ENCODE data around the gene MYO7B.
A peak's percentile ranks its signal among the peaks of the same experiment; 100 is the strongest.
"Not testable (repeated sequence)": the region's sequence is repeated elsewhere in the genome, so short reads cannot be mapped to it uniquely, and the experiment has no call there.

MYO7B gene

DNA sequence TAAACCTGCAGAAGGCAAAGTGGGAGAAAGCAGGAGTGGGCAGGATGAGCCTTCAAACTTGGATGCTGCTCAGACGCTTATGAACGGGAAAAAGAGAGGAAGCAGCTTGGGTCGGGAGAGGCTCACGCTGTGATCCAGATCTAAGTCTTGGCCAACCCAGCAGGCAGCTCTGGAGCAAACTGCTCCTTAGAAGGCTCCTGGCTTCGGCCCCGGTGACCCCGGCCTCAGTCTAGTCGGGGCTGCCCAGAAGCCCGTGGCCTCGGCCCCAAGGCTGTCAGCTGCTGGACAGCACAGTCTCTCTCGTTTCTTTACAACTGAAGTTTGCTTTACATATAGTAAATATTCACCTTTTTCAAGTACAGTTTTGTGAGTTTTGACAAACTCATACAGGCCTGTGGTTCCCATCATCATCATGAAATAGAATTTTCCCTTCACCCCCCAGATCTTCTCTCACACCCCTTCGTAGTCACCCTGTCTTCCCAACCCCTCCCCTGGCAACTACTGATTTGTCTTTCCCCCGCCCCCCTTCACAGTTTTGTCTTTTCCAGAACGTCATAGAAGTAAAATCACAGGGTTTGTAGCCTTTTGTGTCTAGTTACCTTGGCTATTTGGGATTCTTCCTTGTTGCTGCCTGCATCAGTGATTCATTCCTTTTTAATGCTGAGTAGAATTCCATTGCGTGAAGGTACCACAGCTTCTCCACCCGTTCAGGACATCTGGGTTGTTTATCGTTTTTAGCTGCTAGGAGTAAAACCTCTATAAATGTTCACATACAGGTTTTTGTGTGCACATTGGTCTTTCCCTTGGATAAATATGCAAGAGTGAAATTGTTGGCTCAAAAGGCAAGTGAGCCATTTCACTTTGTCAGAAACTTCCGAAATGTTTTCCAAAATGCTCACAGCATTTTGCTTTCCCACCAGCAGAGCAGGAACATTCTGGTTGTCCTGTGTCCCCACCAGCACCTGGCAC, 35.1 kb downstream of the MYO7B start:
- DNase-seq (ENCODE audit: extremely low spot score, insufficient read length, low read depth) (no peak), FAIRE-seq (no peak)

DNA sequence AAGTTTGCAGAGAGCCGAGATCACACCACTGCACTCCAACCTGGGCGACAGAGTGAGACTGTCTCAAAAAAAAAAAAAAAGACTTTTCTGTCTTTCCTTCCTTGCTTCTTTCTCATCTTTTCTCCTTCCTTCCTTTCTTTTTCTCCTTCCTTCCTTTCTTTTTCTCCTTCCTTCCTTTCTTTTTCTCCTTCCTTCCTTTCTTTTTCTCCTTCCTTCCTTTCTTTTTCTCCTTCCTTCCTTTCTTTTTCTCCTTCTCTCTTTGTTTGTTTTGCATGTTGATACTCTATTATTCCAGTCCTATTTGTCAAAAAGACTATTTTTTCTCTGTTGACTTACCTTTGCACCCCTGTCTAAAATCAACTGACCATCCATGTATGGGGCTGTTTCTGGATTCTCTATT, 36.9 kb downstream of the MYO7B start:
- FAIRE-seq; DNase-seq (ENCODE audit: extremely low spot score, insufficient read length, low read depth): not testable (repeated sequence)

DNA sequence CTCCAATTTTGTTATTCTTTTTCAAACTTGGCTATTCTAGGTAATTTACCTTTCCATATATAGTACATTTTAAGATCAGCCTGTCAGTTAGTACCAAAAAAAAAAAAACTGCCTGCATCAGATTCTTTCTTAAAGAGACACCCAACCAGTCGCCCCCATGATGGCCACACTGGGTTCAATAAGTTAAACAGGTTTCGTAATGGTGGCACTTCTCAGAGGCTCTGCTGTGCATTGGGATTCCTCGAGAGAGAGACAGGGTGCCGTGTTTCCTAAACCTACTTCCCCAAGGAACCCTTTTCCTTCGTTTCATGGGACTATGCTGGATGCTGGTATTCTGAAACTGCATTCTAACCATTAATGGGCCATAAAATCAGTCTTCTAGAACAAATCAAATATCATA, 37.4 kb downstream of the MYO7B start:
- DNase-seq (ENCODE audit: extremely low spot score, insufficient read length, low read depth) (no peak), FAIRE-seq (no peak)

DNA sequence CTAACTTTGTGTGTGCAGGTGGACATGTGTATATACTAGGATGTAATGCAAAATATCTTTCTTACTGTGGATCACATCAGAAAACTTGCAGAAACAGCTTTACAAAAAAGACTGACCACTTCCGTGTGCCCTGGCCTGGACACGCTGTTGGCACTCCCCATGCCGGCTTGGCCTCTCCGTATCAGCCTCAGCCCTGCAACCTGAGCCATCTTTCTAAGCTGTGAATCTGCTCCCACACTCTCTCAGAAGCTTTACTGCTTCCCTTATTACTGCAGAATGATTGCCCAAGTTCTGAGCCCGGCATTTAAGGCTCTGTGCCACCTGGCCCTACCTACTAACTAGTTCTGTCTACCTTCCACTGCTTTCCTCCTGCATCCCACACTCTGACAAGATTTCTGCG, 37.8 kb downstream of the MYO7B start:
- DNase-seq (ENCODE audit: extremely low spot score, insufficient read length, low read depth) = no peak

DNA sequence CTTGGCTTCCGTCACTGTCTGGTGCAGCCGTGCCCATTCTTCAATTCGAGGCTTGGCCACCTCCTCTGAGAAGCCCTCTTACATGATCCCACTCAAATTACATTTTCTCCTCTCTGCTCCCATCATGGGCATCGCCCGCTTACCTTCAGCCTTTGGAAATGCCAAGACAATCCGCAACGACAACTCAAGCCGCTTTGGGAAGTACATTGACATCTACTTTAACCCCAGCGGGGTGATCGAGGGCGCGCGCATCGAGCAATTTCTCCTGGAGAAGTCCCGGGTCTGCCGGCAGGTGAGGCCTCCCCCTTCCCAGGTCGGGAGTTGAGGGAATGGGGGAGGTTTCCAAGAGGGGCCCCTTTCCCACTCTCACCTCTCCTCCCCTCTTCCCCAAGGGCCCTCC, 38.3 kb downstream of the MYO7B start:
- FAIRE-seq = no peak
- DNase-seq (ENCODE audit: extremely low spot score, insufficient read length, low read depth) = no peak

More for the DNA sequence above, 37.8 kb downstream of the MYO7B start:
- FAIRE-seq = no peak

DNA sequence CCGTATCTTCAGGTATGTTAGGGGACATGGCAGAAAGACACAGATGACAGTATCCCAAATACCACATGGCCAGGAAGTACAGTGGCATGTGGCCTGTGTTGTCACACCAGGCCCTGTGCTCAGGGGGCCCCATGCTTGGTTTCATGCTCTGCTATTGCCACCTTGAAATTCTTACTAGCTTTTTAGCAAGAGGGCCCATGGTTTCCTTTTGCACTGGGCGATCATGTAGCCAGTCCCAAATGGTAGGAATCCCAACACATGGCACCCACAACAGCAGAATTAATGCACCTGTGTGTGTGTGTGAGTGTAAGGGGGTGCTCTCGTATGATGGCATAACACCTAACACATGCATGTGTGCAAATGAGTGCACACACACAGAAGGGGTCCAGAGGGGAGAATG, 39.2 kb downstream of the MYO7B start:
- DNase-seq (ENCODE audit: extremely low spot score, insufficient read length, low read depth) (no peak), FAIRE-seq (no peak)

DNA sequence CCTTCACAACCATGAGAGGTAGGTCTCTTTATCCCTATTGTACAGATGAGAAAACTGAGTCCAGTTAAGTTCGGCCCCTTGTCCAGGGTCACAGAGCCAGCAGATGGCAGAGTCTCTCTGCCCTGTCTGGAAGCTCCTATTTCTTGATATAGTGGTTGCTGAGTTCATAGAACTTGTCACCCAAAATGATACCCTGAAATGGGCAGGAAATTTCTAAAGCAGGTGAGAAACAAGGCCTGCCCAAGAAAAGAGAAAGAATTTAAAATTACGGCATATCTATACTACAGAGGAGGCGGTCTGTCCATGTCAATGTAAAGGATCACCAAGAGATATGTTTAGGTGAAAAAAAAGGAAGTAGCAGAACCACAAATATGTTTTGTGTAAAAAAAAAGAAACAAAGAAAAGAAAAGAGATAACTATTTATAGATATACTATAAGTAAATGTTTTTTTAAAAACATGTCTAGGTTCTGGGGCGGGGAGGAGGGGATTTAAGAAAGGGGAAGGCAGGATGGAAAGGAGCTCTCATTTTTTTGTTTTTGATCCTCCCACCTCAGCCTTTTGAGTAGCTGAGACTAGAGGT, 39.8 kb downstream of the MYO7B start:
- FAIRE-seq = no peak
- DNase-seq (ENCODE audit: extremely low spot score, insufficient read length, low read depth) = no peak

DNA sequence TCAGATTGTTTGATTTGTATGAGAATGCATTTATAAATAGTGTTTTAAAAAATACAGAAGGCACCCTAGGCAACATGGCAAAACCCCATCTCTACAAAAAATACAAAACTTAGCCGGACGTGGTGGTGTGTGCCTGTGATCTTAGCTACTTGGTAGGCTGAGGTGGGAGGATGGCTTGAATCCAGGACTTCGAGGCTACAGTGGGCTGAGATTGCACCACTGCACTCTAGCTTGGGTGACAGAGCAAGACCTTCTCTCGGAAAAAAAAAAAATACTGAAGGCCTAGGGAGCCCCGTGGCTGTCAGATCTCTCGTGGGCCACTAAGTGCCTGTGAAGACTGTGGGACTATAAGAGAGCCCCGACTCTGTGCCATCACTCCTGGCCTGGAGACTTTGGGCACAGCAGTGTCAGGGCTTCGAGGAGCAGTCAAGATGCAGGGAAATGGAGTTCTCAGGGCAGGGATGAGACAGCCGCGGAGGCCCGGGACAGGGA, 40.5 kb downstream of the MYO7B start:
- no peak for FAIRE-seq
- no peak for DNase-seq (ENCODE audit: extremely low spot score, insufficient read length, low read depth)

DNA sequence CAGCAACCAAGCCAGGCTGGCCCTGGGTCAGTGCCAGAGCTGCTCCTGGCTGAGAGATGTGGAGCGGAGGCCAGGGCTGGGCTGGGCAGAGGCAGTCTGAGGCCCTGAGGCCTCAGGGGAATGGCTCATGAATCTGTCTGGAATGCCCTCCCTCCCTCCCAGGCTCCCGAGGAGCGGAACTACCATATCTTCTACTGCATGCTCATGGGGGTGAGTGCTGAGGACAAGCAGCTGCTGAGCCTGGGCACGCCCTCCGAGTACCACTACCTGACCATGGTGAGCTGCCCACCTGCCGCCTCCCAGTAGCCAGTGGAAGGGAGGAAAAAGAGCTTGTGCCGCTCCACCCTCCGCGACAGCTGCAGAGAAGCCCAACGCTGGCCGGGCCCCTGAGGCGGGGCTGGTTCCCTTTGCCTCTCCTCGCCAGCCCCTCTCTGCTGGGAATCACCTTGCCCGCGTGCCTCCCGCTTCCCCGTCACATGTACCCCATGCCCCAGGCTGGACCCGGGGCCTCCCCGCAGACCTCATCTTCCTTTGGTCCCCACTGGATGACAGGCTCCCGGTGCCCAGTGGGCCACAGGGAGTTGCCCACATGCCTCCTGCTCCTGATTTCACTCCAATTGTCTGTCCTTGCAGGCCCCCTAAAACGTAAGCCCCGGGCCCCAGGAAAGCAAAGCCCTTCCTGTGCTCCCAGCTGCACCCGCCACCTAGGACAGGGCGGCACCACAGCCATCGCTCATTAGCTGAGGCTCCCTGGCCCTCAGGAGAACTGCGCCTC, 41.1 kb downstream of the MYO7B start:
- FAIRE-seq (no peak), DNase-seq (ENCODE audit: extremely low spot score, insufficient read length, low read depth) (no peak)

DNA sequence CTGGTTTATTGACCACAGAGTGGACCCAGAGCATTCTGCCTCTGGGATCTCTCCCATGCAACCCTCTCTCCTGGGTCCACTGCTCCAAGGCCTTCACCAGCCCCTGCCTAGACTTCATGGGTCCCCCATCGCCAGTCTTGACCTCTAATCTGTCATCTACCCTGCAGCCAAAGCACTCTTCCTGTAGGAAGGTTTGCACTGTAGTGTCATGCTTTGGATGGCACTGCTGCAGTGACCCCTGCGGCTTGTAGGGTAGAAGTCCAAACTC, 41.7 kb downstream of the MYO7B start:
- FAIRE-seq (no peak), DNase-seq (ENCODE audit: extremely low spot score, insufficient read length, low read depth) (no peak)

DNA sequence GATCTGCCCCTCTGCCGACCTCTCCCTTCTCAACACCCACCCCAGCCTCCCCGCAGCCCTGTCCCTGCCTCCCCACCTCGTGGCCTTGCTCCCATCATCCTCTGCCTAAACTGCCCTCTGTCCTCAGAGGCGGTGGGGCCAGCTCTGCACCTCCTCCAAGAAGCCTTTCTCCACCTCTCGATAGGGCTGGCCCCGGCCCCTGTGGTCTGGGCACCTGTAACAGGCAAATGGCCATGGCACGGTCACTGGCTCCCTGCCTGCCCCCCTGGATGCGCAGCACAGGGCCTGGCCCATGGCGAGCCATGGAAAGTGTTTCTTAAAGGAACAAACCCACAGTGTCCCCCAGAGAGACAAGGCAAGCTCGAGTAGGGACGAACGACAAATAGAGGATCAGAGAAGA, 42.0 kb downstream of the MYO7B start:
- no peak for FAIRE-seq
- no peak for DNase-seq (ENCODE audit: extremely low spot score, insufficient read length, low read depth)

DNA sequence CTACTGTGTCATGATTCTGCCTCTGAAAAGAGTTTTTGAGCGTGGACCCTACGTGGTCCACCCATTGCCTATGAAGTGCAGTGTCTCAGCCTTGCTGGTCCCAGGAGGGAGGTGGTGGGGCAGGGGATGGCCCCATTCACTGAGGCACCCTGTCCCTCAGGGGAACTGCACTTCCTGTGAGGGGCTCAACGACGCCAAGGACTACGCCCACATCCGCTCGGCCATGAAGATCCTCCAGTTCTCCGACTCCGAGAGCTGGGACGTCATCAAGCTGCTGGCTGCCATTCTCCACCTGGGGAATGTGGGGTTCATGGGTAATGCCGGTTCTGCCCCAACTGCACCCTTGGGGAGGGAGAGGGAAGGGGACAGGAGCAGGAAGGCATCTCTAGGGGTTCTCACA, 42.5 kb downstream of the MYO7B start:
- peak; percentile 72 for FAIRE-seq

DNA sequence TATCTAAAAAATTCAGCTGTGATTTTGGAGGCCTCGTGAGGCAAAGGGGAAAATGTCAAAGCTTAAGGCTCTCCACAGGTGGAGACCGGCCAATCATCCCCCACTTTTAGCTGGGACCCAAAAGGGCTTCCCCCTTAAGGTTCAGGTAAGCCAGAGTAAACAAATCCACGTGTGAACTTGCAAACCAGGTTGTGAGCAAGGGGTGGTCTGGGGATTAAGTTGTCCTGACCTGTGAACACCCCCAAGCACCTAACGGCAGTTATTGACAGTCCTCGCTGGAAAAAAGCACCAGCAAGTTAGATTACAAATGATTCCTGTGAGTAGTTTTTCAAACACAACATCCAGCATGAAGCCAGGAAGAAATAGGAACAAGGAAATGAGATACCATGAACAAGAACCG, 42.9 kb downstream of the MYO7B start:
- FAIRE-seq = no peak
- DNase-seq (ENCODE audit: extremely low spot score, insufficient read length, low read depth) = no peak

More for the DNA sequence above, 42.5 kb downstream of the MYO7B start:
- DNase-seq (ENCODE audit: extremely low spot score, insufficient read length, low read depth) = no peak

DNA sequence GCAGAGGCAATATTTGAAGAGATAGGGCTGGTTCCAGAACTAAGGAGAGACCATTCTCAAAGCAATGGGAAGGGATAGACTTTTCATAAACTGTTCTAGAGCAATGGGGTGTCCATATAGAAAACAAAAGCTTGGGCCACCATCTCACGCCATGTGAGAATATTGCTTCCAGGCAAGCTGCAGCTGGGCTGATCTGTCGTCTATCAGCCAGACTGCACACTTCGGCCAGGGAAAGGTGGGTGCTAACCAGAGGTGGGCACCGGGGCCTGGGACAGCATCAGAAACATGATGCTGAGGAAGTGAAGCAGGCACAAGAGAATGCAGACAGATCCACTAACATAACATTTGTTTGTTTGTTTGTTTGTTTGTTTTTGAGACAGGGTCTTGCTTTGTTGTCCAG, 43.7 kb downstream of the MYO7B start:
- FAIRE-seq = no peak
- DNase-seq (ENCODE audit: extremely low spot score, insufficient read length, low read depth) = no peak

DNA sequence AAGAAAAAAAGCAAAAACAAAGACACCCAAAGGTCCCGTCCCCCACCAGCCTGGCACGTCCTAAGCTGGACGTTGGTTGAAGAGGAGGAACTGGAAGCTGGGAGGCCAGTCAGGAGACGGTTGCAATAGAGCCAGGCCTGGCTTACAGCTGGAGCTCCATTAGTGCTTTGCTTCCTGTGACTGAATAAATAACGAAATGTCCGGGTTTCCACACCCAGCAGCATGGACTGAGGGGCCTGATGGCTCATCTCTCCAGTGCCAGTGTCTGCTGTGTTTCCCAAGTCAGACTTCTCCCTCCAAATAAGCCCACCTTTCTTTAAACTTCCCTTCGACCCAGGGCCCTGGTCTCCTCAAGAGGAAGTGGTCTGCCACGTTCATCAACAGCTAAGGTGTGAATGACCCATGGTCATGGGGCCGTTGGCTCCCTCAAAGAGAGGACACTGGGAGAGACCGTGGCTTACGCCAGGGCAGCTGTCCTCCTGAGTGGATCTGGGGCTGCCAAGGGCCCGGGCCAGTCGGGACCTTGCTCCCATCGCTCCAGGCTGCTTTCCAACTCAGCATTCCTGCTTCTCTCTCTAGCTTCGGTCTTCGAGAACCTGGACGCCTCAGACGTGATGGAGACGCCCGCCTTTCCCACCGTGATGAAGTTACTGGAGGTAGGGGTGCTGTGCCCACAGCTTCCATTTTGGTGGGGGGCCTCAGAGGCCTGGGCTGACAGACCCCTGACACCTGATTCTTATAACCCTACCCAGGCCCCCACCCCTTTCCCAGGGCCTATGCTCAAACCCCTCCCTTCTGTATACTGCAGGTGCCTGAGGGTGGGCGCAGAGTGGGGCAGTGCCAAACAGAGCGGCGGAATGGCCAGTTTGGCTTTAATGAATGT, 44.9 kb downstream of the MYO7B start:
- FAIRE-seq (no peak), DNase-seq (ENCODE audit: extremely low spot score, insufficient read length, low read depth) (no peak)

DNA sequence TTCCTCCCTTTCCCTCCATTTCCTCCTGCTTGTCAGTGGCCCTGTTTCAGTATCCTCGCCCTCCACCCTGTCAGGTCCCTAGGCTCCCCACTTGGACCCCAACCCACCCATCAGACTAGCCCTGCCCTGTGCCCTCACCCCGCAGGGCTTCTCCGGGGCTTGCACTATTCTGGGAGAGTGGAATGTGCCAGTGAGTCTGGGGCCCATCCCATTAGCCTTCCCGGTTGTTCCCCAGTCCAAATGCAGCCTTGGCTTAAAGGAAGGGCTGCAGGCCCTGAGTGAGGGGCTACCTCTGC, 45.5 kb downstream of the MYO7B start:
- FAIRE-seq (no peak), DNase-seq (ENCODE audit: extremely low spot score, insufficient read length, low read depth) (no peak)

DNA sequence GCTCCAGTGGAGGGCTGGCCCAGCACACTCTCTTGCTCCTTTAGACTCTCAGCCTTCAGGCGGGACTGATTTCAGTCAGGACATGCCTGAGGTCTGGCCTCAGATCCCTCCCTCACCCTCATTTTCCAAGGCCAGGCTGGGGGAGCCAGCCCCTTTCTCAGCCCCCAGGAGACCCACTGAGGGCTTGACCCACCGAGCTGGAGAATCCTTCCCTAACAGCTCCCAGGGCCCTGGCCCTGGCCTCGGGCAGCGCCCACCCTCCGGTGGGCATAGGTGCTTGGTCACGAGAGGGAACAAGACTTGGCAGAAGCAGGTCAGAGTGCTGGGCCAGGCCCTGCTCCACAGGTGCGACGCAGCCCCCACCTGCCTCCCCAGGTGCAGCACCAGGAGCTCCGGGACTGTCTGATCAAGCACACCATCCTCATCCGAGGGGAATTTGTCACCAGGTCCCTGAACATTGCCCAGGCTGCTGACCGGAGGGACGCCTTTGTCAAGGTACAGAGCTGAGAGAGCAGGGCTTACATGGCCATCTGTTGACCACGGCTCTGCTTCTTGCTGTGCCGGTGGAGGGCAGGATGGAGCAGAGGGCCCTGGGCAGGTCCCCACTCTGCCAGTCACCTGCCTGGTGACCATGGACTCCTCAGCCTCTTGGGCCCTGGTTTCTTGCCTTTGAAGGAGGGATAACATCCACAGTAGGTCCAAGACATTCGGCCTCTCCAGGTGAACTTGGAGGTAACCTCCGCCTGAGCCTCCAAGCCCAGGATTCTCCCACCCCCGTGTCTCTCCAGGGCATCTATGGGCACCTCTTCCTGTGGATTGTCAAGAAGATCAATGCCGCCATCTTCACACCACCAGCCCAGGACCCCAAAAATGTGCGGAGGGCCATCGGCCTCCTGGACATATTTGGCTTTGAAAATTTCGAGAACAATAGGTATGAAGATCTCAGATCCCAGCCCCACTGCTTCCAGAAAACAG, 46.3 kb downstream of the MYO7B start:
- FAIRE-seq = no peak
- DNase-seq (ENCODE audit: extremely low spot score, insufficient read length, low read depth) = no peak

DNA sequence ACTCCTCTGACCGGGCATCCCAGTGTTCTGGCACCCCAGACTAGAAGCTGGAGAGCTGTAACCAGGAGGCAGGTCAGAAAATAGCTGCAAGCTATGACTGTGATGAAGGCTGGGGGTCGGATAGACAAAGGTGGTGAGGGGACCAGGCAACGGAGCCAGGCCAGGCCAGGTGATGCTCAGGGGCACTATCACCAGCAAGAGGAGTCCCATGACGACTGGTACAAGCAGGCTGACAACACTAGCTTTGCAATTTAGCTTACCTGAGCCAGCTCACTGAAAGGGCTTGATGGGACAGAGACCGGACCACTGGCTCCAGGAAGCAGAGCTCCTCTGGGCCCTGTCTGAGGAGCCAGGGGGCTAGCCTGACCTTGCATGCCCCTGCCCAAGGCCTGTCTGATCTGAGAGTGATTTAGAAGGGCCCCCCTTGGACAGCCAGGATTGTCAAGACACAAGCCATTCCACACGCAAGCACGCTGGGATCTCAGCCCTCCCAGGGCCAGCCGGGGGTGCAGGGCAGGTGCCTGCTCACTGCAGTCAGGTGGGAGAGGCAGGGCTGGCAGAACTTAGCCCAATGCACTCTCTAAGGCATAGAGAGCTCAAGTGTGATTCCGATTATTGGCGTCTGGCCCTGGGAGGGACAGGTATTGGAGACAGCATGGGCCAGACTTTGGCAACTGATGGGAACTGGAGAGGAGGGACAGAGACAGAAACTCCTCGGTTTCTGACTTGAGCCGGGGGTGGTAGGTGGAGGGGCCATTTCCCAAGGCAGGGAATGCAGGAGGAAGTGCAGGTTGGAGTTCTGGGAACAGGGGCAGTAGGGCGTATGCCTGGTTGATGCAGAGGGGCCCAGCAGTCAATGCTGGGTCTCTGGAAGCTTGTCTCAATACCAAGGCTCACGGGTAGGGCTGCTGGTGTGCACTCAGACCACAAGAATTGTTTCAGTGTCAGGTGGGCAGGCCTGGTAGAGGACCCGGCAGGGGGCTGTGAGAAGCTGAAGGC, 47.7 kb downstream of the MYO7B start:
- DNase-seq (ENCODE audit: extremely low spot score, insufficient read length, low read depth) (no peak), FAIRE-seq (no peak)

Data from GM18507 (cell line).